Measurements from ENCODE around the gene TNRC18.
"Not testable (repeated sequence)": the region's sequence is repeated elsewhere in the genome, so short reads cannot be mapped to it uniquely, and the experiment has no call there.

Gene TNRC18

GRCh38 chr7:5322621-5323410 is 100.8 kb downstream of the TNRC18 start:
- no peak for DNase-seq

- no peak for DNase-seq
Measured at GRCh38 chr7:5320802-5321396, 102.7 kb downstream of the TNRC18 start.

- DNase-seq = no peak
Measured at GRCh38 chr7:5320391-5320790, 103.2 kb downstream of the TNRC18 start.

DNA sequence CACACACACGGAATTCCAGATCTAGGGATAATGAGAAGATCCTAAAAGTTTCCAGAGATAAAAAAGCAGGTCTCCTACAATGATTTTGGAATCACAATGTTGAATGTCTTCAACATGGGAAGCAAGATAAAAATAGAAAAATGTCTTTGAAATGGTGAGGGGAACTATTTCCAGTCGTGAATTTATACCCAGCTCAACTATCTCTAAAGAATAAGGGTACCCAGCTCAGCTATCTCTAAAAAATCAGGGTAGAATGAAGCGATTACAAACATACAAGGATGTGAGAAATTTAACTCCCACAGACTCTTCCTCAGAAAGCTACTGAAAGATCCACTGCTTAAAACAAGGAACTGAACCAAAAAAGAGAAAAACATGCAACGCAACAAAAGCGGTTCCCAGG is 105.0 kb downstream of the TNRC18 start:
- not testable (repeated sequence) for DNase-seq

DNA sequence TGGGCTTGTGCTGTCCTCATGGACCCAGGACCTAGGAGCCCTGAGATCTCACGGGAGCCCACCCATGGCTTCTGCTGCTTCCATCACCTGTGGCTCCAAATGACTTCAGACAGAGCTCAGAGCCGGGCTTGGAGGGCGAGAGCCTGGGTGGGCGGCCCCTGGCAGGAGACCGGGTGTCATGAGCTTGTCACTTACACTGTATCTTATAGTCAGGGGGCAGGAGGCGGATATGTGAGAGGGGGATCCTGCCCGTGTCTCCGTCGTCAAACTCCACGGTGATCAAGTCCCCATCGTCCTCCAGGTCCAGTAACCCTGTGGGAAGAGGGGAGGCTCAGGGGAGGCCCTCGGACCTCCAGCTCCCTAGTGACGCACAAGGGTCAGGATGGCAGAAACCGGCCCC is 107.9 kb downstream of the TNRC18 start:
- DNase-seq = no peak

DNA sequence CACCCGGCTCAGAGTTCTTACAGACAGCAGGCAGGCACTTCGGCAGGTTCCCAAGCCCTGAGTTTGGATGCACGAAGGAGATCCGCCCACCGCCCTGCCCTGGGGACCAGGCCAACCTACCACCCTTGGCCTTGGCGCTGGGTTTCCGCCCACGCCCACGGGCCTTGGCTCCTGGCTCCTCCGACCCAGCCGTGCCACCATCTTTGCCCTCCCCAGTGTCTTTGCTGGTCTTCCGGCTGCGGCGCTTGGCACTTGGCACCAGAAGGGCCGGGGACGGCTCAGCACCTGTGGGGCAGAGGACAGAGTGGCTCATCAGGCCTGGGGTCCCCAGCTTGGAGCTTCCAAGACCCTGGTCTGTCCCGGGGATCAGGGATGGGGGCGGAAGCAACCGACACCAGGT is 108.8 kb downstream of the TNRC18 start:
- no peak for DNase-seq

- peak in 11 of 58 donors; percentile 6 to 67 (median 34) for DNase-seq
Measured at GRCh38 chr7:5313076-5313885, 110.4 kb downstream of the TNRC18 start.

GRCh38 chr7:5312276-5313070 is 111.2 kb downstream of the TNRC18 start:
- not testable (repeated sequence) for DNase-seq

- no peak for DNase-seq
Measured at GRCh38 chr7:5310822-5311405, 112.7 kb downstream of the TNRC18 start.

DNA sequence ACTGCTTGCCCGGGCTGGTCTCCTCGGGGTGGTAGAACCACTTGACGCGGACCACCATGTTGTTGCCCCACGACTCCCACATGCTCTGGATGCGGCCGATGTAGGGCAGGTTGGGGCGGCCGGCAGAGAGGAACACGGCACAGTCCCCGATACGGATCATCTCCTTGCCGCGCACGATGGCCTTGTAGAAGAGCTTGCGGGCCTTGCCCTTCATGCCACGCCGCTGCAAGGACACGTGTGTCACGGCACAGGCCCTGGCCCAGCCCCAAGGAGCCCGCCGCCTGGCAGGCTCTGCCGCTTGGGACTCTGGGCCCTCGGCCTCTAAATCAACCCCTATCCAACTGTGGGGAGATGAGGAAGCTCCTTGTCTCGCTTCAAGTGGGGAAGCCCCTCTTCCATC is 114.5 kb downstream of the TNRC18 start:
- DNase-seq = no peak

DNA sequence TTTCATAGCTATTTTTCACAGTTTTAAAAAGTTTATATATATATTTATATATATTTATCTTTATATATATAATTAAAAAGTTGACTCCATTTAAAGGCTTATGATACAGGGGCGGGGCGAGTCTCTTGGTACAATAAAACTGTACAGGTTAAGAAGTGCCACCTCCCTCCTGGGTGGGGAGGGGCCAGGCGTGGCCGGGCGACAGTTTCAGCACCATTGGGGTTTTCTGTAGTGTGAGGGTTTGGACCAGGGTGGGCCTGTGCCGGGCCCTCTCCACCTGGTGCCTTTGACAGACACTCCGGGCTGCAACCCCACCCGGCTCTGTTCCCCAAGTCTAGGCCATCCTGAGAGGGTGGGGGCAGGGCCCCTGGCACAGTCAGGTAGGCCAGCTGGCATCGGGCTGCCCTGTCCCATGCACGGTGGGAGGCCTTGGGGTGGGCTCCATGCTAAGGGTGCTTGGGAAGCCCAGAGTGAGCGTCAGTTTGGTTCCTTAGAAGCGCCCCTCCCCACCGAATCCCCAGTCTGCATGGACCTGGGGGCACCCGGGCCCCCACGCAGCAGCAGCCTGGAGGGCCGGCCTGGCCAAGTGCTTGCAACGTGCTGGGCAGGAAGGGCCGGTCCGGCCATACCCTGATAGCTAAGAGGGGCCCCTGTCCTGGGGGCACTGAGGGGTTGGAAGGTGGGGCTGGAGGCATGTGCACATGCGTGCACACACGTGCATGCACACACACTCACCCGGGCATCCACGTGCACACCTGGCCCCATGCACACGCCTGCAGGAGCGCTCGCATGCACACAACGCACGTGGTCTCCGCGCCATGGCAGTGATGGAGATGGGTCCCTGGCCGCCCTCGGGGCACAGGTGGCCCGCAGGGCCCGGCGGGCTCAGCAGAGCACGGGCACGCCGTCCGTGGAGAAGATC is 116.2 kb downstream of the TNRC18 start:
- DNase-seq = not testable (repeated sequence)

DNA sequence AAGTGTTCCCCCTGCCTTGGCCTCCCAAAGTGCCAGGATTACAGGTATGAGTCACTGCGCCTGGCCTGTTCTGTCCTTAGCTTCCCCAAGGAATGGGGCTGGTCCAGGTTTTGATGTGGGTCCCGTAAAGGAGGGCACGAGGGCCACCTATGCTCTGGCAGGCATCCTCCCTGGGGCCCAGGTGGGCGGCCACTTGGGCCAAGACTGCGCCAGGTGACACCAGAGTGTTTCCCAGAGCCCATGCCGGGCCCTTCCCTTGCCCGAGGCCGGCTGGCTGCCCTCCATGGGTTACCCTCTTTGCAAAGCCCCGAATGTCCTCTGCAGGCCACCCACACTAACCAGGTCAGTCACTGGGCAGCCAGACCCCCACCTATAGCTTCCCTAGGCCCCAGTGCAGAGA is 118.6 kb downstream of the TNRC18 start:
- not testable (repeated sequence) for DNase-seq

GRCh38 chr7:5303591-5304505 is 119.8 kb downstream of the TNRC18 start:
- peak in 1 of 58 donors; percentile 12 for DNase-seq

DNA sequence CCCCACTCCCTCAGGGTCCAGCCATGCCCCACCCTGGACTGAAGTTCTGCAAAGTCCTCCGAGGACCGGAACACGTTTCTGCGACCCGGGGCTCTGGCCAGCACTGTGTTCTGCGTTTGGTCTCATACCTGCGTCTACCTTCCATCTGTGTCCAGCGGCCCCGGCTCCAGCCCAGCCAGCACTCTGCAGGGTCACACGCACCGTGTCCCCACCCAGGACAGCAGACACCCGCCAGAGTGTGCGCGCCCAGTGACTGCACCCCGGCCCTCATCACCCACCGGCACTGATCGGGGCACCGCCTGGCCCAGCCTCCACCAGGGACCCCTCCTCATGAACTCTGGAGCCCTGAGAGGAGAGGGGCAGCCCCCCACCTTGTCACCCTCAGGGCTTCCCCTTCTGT is 120.6 kb downstream of the TNRC18 start:
- no peak for DNase-seq

DNA sequence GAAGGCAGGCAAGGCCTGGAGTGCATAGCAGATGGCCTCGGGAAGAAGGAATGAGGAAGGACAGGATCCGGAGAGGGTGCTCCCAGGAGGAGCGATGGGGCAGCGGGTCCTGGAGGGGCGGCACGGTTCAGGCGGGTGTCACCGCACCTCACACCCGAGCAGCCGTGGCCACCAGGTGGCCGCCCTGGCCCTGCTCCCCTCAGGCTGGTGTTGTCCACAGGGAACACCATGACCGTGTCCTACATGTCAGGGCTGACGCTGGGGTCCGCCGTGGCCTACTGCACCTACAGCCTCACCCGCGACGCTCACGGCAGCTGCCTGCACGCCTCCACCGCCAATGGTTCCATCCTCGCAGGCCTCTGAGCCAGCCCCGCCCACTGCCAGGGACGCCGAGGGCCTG is 121.1 kb downstream of the TNRC18 start:
- no peak for DNase-seq

GRCh38 chr7:5300366-5300765 is 123.3 kb downstream of the TNRC18 start:
- DNase-seq = no peak

GRCh38 chr7:5296611-5297226 is 126.9 kb downstream of the TNRC18 start:
- DNase-seq = peak in 12 of 58 donors; percentile 7 to 67 (median 29)

DNA sequence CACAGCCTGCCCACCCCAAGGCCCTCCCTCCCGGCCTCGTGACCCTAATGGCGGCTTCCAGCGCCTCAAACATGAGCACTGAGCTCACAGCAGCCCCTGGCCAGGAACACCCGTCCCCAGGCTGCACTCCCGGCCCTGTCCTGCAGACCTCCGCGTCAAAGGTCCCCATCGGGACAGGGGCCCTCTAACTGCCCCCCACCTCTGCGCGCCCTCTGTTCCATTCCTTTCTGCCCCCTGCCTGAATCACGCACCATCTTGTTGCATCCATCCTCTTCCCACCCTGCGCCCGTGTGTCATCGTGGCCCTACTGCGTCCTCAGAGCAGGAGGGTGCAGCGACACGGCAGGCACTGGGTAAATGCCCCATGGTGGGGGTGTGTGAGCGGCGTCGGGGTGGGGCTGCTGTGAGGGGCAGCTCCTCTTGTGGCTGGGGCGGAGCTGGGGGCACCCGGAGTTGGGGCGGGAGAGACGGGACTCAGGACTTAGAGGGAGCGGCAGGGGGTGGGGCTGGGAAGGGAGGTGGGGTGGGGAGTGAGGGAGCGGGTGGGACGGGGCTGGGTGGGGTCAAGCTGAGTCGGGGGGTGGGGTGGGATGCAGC is 127.5 kb downstream of the TNRC18 start:
- DNase-seq = no peak
